Aorta (tissue), 4 donors: ENCODE results near the gene SLC25A6. TPM values are rescaled to one million over a fixed set of nuclear protein-coding genes. Genes with fewer than 3 reads are reported as not detected.

ENCODE experiments used
- polyA plus RNA-seq, 2 donors: library from polyadenylated mRNA; stranded (reverse); fragments of 200-250 nt; gene quantifications; one replicate each; pipeline ENCODE4 v1.2.3, GENCODE V29; 2013
- total RNA-seq, 2 donors: library from RNA; stranded (reverse); fragmentation: NEBNext Ultra II Directional; extraction: Animal tissue kit (Norgen Biotek cat#: 25700); gene quantifications; one replicate each; pipeline ENCODE4 v1.2.1, GENCODE V29; 2021
- donor health status: healthy with polysubstance abuse.
- donor health status: Bipolar disorder and iron deficiency.
- donor health status: DM: no; HTN: no; CAD: no.
- donor health status: DM: yes; HTN: yes; CAD: no.

The SLC25A6 gene
- total and polyA plus RNA-seq, 4 donors: 207 to 348 (median 264) TPM

Other genes starting within 250 kb of the SLC25A6 start
- under 1 TPM; 0.23 to 0.42 TPM for gene CRLF2, start 179.5 kb downstream of the SLC25A6 start, total RNA-seq
- not detected for gene CRLF2, start 179.5 kb downstream of the SLC25A6 start, polyA plus RNA-seq
- 10 to 100 TPM; 12.5 to 22.3 TPM for gene CSF2RA, start 123.3 kb downstream of the SLC25A6 start, total RNA-seq
- 1 to 10 TPM; 1.2 to 5.5 TPM for gene CSF2RA, start 123.3 kb downstream of the SLC25A6 start, polyA plus RNA-seq
- 10 to 100 TPM in 1 of 2 donors, 1 to 10 TPM in 1; 6.3 to 21.9 TPM for gene IL3RA, start 55.3 kb downstream of the SLC25A6 start, total RNA-seq
- gene IL3RA, start 55.3 kb downstream of the SLC25A6 start, polyA plus RNA-seq: under 1 TPM in 1 of 2 donors, not detected in 1; 0.95 TPM
- gene ASMTL, start 60.8 kb upstream of the SLC25A6 start, total RNA-seq: 10 to 100 TPM; 31.3 to 32.3 TPM
- gene ASMTL, start 60.8 kb upstream of the SLC25A6 start, polyA plus RNA-seq: 10 to 100 TPM; 26.7 to 56.1 TPM
- gene P2RY8, start 145.1 kb upstream of the SLC25A6 start, total RNA-seq: 1 to 10 TPM; 5.0 to 5.5 TPM
- gene P2RY8, start 145.1 kb upstream of the SLC25A6 start, polyA plus RNA-seq: 1 to 10 TPM in 1 of 2 donors, under 1 TPM in 1; 0.31 to 1.0 TPM
- 10 to 100 TPM; 33.0 to 53.7 TPM for gene AKAP17A, start 199.5 kb upstream of the SLC25A6 start, total RNA-seq
- gene AKAP17A, start 199.5 kb upstream of the SLC25A6 start, polyA plus RNA-seq: 10 to 100 TPM in 1 of 2 donors, 1 to 10 TPM in 1; 8.3 to 50.4 TPM
- gene ASMT, start 222.9 kb upstream of the SLC25A6 start, total RNA-seq: 1 to 10 TPM in 1 of 2 donors, under 1 TPM in 1; 0.69 to 1.3 TPM
- 1 to 10 TPM in 1 of 2 donors, not detected in 1; 6.9 TPM for gene ASMT, start 222.9 kb upstream of the SLC25A6 start, polyA plus RNA-seq